ENCODE measurements around the gene FRMD1. TPM values are rescaled to one million over a fixed set of nuclear protein-coding genes. Genes with fewer than 3 reads are reported as not detected.

The FRMD1 gene
- polyA plus RNA-seq, 3 donors: 10.7 to 15.8 (median 13.4) TPM

DNA sequence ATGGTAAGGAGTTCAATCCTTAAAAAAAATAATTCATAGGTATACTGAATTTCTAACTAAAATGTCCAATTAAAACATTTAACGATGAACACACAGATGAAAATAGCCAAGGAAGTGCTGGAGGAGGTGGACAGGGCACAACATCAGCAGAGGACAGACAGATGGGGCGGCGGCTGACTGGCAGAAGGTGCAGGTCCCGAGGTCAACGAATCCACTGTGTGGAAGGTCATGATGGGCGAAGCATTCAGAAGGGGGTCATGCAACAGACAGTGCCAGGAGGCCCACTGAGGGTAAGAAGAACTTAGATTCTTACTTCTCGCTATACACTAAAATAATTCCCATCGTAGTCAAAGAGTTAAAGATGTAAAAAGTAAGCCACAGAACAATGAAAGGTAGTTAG, 34.2 kb upstream of the FRMD1 start:
- no peak for DNase-seq (ENCODE audit: low read depth in 3 of 3, low spot score in 2 of 3)

DNA sequence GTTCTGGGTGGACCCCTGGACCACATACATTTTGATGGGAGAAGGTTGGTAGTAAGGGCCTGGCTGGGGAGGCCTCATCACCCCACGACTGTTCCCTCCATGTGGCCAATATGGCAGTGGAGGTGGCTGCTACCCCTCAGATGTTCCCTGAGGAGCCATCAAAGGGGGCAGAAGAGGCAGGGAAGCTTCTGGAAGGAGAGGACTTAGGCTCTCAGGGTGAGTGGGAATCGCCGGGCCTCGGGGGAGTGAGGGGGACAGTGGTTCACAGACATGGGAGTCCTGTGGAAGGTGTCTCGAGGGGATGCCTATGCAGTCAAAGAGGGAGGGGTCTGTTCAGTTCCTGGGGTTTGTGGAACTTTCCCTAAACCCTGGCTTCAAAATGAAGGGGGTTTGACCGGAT, 32.9 kb upstream of the FRMD1 start:
- no peak for DNase-seq (ENCODE audit: low read depth in 3 of 3, low spot score in 2 of 3)

DNA sequence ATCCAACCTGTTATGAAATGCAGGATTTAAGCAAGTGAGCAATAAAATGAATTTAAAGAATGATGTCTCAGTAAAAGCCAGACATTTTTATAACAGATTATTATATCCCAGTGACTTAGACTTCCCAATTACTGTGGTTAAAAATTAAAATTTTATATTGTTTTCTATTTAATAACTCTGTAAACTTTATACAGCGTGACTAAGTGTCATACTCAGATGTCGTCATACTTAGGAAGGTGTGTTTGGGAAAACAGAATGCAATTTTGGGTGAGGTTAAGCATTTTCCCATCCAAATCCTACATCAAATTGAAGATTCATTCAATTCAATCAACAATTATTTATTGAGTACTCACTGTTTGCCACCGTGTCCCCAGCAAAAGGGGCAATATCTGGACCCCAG, 31.4 kb upstream of the FRMD1 start:
- no peak for DNase-seq (ENCODE audit: low read depth in 3 of 3, low spot score in 2 of 3)

DNA sequence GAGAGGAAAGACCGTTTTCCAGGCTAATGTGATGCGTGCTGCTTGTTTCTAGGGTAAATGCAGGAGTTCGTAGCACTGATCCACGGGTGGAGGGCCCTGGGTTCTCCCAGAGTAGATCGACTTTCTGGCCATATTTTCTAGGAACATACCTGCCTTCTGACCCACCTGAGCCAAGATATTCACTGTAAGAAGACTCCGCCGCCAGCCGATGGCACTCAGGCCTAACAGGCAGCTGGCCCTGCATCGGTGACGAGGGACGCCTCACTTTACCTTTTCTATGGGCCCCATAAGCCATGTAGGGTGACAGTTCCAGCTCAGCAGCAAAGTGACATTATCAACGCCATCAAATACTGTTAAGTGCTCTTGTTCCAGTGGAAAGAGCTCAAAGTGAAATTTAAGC, 30.2 kb upstream of the FRMD1 start:
- DNase-seq (ENCODE audit: low read depth in 3 of 3, low spot score in 2 of 3): no peak

DNA sequence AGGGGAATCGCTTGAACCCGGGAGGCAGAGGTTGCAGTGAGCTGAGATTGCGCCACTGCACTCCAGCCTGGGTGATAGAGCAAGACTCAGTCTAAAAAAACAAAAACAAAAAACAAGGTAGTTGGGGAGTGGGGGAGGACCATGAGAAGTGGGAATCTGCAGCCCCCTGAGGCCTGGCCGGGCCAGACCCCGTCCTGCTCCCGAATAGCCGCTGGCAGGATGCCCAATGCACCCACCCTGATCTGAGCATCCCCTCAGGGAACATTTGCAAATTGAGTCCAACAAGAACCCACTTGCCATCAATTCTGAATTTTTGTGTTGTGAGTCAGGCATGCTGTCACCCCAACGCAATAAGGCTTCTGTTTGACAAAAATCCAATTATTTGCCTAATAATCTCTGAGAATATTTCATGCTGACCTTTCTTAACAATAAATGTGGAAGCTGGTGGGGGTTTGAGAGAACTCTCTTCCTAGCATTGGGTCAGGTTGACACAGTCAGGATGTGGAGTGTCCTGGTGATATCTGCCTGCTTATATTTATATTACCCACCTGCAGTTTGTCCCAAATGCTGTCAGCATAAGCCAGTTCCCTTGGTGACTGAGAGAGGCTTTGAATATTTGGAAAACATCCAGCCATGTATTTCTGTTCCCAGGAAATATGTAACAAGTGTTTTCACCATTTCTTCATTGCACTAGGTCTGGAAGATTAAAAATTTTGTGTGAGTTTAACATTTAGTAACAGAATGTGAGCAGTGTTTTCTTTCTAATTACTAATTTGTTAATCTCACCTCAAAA, 28.4 kb upstream of the FRMD1 start:
- no peak for DNase-seq (ENCODE audit: low read depth in 3 of 3, low spot score in 2 of 3)

DNA sequence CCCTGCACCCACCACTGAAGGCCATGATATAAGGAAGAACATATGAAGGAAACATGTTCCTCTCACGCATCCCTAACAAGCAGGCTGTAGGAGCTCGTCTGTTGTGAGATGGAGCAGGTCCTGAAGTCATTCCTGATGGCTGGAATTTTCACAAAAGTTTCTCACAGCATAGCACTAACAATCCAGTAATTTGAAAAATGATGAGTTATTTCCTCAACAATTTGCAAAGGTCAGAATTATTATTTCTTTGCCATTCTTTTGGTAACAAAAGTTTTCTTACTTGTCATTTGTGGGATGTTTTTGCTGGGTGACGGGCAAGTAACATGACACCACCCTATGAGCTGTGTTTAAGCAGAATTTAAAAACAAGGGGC, 27.6 kb upstream of the FRMD1 start:
- no peak for DNase-seq (ENCODE audit: low read depth in 3 of 3, low spot score in 2 of 3)

DNA sequence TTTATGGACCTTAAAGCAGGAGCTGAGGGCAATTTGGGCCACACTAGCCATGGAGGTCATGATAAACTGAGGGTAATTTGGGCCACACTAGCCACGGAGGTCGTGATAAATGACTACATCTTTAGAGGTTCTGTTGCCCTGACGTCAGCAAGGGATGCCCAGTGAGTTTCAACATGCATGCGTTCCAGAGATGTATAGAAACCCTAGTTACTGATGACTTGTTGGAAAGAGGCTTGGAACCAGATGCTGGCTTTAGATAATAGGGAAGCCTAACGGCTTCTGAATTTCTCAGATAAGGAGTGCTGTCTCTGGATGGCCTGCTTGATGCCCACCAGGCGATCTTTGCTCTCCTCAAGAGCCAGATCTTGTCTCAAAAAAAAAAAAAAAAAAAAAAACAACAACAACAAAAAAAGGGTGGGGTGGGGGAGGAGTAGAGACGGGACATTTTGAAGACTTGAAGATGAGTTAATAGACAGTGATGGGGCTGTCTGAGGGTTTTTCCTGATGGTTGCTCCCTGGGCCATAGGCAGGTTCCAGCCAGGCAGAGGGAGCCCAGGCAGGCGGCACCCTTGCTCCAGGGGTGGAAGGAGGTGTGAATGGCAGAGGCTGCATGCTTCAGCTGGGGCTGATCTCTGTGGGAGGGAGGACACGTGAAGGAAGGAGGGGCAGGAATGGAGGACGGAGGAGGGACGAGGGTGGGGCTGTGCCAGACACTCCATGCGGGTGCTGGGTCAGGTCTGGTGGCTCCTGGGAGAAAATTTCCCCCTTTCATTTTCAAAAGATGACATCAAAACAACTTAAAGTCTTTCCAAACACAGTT, 27.0 kb upstream of the FRMD1 start:
- no peak for DNase-seq (ENCODE audit: low read depth in 3 of 3, low spot score in 2 of 3)

DNA sequence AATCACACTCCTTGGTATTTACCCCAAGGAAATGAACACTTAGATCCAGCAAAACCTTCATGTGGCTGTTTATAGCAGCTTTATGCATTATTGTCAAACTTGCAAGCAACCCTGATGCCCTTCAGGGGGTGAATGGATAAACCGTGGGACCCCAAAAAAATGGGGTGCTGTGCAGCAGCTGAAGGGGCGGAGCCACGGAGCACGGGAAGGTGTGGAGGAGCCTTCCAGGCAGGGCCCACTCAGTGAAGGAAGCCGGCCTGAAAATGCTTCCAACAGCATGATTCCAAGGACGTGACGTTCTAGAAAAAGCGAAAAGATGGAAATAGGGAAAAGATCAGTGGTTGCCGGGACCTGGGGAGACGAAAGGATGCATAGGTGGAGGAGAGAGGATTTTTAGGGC, 25.6 kb upstream of the FRMD1 start:
- DNase-seq (ENCODE audit: low read depth in 3 of 3, low spot score in 2 of 3): no peak

DNA sequence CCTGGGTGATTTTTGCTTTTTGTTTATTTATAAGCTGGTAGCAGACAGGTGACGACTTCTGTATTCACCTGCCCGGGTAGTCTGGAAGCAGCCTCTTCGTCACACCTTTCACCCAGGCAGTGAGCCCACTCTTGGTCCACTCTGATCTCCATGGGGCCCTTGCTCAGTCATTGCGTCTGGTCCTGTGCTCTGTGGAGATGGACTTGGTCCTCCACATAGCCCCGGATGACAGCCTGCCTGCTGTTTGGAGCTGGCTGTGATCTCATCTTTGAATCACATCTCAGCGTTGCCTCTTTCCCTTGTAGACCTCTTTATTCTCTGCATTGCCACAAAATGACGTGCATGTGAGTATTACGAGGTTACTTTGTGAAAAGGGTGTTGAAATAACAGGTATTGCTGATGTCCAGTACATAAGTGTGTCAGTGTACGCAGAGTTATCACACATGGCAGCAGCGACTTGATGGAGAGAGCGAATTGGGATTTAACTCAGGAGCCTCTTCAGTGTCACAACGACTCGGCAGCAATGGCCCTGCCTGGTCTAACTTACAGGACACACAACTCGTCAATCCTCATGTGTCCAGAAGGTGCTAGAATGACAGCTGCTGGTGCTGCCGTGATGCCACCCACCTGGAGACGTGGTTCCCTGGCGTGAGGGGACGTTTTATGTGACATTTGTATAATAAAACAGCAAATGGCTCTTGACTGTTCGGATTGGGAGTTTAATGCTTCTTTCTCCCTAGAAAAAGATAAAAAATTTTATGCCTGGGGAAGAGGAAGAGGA, 24.2 kb upstream of the FRMD1 start:
- DNase-seq (ENCODE audit: low read depth in 3 of 3, low spot score in 2 of 3): no peak

DNA sequence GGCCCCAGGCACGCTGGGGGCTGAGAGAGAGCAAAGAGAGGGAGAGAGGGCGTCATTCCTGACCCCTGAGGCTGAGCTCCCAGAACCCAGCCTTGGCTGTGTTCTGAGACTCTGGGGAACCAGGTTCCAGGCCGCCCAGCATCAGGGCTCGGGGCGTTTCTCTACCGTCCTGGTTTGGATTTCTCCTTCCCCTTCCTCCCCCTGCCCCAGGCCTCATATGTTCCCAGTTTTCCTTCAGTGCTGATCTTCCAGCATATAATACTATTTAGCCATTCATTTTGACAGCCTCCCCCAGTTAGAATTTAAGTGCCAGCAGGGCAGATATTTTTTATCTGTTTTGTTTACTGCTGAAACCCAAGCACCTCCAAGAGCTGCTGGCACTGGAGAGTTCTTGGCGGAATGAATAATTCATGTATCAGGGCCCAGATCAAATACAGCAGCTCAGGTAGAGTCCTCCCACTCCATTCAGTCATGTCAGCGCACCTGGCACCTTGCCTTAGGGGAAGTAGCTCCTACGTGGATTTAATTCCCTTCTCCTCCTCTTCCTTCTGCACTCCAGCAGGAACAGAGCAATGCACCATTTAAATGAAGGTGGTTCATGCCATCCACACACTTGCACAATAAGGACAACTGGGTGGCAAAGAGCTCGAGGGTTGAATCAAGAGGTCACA, 23.4 kb upstream of the FRMD1 start:
- DNase-seq (ENCODE audit: low read depth in 3 of 3, low spot score in 2 of 3): no peak

DNA sequence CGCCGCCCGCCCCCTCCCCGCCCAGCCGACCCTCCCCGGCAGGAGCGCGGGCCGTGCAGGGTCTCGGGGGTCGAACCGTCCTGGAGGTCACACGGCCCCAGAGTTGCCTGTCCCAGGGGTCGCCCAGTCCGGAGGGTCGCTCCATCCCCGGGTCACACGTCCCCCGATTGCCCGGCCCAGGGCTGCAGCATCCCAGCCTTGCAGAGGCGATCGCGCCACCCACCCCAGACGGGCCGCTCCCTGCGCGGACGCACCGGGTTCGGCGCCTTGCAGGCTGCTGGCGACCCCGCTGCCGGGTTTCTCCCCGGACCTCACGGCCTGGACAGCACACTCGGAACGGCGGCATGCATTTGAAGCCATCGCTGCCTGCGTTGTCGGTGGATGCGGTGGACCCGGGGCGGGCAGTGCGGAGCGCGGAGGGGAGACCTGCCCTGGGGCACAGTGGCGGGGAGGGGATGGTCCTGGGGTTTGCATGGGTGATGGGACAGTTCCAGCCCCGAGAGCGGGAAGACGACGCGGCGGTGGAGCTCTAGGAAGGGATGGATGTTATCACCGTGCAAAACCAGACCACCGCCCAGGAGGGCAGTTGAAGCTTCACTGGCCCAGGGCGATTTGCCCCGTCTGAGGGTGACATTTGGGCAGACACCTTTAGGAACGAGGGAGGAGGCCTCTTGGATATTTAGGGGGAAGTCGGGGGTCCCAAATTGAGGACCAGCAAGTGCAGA, 22.7 kb upstream of the FRMD1 start:
- DNase-seq (ENCODE audit: low read depth in 3 of 3, low spot score in 2 of 3): no peak

DNA sequence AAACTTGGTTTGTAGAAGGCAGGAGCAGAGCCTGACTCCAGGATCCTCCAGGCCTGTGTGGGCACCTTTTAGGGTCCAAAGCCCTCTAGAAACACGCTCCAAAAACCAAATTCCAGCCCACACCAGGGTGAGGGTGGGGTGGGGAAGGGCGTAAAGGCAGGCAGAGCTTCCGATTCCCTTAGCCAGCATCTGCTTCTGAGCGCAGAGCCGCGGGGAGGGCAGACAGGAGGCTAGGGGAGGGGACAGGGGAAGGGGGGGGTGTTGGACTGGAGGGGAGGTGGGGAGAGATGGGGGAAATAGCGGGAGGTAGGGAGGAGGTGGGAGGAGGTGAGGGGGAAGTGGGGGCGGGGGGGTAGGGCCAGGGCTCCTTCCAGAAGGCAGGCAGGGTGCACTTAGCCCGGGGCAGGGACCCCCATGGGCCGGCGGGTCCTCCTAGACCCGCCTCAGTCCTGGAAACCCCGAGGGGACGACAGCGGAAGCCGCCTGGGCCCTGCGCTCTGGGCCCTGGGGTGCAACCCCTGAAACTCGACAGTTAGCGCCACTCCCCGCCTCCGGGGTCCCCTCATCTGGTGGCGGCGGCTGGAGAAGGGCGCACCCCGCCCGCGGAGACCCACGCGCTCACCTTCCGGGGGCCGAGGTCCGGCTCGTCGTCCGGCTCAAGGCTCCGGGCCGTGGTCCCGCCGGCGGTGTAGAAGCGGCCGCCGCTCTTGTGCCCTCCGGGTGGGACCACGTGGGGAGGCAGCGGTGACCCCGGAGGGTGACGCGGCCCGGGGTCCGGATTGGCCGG, 22.0 kb upstream of the FRMD1 start:
- no peak for DNase-seq (ENCODE audit: low read depth in 3 of 3, low spot score in 2 of 3)

DNA sequence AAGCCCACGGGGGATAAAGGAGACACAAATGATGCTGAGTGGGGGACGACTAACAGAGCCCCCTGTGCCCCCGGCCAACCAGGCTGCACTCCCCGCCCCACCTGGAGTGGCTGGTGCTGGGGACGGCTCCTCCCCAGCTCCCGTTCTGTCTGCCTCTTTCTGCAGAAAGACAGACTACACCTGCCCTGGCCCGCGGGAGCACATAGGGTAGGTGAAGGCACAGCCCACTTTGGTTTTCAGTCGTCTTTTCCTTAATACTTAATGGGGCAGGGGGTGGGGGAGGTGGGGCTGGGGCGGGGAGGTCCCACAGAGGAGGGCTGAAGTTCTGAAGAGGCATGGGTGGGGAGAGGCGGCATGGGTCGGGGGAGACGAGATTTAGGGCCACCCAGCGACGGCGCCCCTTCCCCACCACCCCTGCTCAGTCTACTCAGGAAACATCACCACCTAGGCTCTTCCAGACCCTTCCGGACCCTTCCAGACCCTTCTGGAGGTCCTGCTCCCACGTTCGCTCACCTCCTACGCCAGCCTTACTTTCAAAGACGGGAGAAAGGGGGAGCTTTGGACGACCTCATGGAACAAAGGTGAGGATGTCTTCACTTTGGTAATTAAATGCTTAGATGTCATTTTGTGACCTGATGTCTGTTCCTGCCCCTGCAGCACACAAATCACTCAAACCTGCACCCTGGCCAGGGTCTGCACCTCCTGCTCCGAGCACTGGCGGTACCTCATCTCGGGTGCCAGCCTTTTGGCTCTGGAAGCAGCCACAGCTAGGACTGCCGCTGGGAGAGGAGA, 21.2 kb upstream of the FRMD1 start:
- no peak for DNase-seq (ENCODE audit: low read depth in 3 of 3, low spot score in 2 of 3)

DNA sequence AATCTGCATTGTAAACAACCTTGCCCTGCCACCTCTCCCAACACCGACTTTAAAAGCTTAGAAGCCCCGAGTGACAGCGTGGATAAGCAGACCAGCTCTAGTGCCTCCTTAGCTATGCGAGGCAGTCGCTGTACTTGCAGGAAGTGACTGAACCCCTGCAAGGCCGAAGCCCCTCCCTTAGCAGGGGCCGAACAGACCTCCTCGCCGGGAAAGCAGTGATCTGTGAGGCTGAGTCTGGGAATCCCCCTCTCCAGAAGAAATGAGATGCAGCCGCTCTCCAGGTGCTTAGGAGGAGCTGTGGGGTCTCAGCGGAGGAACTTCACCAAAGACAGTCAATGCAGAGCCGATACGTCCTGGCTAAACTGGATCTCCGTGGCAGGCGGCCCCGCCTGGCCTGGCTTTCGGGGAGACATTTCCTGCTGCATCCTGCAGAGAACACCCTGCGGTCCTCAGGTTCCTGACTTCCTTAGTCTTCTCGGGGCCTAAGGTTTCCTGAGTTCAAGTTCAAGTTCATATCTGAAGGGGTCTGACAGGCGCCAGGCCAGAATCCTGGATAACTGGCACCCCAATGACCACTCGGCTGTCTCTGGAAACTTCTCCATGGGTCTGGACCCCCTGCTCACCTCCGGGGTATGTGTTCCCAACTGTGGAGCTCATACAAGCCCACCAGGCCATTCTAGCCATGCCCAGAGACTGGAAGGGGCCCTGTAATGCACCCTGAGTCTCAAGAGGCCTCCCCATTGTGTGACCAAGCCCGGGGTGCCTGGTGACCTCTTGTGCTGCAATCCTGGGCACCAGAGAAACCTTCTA, 20.4 kb upstream of the FRMD1 start:
- no peak for DNase-seq (ENCODE audit: low read depth in 3 of 3, low spot score in 2 of 3)

DNA sequence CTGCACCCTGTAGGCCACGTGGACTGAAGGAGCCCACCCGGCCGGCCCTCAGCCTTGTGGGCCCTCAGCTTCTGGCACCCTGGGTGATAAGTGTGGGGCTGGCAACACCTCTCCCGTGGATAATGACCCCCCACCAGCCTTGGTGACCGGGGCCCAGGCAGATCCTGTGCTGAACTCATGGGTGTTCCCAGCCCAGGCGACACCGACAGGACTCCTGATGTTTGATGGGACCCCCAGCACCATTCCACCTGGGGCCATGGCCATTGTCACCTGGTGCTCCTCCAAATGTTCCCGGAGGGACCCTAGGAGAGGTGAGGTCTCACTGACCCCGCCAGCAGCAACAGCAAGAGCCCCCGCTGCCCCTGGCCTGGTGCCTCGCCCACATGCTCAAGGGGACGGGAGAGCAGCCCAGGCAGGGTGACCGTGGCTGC, 19.4 kb upstream of the FRMD1 start:
- DNase-seq (ENCODE audit: low read depth in 3 of 3, low spot score in 2 of 3): no peak

DNA sequence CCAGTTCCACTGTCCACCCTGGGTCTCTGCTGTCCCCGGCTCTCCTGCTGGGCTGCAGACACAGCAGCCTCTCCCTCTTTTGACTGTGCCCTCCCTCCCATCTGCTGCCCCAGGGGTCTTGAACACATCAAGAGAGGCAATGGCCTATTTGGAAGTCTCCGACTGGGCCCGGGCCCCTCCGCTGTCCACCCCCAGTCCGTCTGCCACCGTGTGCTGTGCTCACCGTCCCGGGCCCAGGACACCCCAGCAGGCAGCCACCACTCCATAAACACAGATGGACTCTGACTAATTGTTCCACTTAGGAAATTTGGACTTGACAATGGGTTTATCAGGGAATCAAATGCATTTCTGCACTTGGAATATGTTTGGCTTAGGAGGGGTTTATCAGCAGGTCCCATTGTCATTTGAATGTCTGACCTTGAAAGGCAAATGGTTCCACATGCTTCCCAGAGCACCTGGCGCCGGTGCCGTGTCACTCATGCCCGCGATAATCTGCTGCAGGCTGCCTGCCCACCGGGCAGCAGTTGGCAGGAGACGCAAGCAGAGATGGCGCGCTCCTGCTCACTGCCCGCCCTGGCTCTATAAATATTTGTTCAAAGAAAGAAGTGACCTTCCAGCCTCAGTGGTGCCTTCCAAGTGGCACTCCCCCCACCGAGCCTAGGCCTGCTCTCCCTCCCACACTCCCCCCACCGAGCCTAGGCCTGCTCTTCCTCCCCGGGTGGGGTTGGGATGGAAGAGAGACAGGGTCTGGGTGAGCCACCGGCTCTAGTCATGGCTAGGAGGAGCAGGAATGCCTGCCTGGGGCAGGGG, 18.8 kb upstream of the FRMD1 start:
- no peak for DNase-seq (ENCODE audit: low read depth in 3 of 3, low spot score in 2 of 3)

DNA sequence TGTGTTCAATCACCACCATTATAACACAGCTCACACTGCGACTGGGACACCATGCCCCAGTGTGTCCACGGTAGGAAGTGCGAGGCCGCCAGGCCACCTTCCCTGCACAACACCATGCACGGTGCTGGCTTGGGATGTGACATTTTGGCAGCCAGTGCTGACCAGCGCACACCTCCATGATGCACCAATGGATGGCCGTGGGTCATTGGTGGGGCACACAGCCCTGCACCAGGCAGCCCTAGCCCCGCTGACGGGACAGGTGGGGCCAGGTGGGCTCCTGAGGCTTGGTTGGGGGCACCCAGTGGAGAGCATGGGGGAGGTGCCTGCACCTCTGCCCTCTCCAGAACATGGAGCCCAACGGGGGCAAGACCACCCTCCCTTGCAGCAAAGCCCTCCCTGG, 18.2 kb upstream of the FRMD1 start:
- no peak for DNase-seq (ENCODE audit: low read depth in 3 of 3, low spot score in 2 of 3)
